LoVo (cell line): ENCODE results near the gene DNAL1.
A peak's percentile ranks its signal among the peaks of the same experiment; 100 is the strongest.

Source experiments
- DNase-seq: peaks from one replicate; pipeline ENCODE4 v3.0.0-alpha.2; 2016; ENCODE audit warnings: low spot score

The DNAL1 gene

DNA sequence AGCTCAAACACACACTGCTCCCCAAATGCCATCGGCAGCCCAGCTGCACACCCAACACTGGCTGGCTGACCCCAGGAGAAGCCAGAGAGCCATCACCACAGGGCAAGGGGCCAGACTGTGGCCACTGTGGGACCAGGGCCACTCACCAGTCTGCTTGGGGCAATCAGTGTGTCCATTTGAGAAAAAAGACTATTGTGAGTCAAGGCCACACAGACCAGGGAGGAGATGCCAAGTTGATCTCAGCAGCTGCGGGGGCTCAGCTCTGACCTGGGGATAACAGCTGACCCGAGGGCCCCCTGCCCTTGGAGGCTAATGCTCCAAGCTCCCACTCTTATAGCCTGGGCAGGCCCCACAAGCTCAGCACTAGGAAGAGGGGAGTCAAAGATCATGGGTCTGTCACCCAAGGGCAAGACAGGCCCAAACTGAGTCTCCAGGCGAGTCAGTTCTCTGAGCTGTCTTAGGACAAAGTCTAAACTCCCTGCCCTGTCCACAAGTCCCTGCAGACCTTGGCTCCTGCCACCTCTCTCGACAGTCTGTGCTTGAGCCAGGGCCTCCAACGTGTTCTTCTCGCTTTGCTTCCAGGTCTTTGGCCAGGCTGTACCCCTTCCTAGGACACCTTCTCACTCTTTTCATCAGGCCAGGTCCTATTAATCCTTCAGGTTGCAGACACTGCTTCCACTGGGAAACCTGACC, 99.5 kb downstream of the DNAL1 start:
- no peak for DNase-seq

DNA sequence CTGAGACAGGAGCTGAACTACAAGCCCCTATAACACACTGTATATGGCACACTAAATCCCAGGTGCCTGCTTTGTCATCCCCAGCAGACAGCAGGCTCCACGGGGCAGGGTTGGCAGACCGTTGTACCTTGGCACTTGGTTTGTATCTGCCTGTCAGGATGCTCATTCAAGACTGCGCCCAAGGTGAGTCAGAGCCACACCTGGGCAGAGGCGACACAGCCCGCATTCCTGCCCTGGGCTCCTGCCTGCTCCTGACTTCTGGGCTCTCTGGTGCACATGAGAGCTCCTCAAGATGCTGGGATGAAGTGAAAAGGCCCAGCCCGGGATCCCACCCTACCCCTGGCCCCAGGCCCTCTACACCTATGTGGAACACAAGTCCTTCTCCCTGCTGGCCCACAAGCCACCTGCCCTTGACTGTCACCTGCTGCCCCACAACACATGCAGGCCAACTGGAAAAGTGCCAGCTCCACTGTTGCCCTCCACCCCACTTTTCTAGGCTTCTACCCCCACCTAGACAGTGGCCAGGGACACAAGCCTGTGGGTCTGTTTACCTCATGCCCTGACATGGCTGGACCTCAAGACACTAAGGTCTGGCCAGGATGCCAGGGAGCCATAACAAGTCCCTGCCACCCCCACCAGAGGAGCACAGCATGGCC, 100.2 kb downstream of the DNAL1 start:
- peak; percentile 93 for DNase-seq

DNA sequence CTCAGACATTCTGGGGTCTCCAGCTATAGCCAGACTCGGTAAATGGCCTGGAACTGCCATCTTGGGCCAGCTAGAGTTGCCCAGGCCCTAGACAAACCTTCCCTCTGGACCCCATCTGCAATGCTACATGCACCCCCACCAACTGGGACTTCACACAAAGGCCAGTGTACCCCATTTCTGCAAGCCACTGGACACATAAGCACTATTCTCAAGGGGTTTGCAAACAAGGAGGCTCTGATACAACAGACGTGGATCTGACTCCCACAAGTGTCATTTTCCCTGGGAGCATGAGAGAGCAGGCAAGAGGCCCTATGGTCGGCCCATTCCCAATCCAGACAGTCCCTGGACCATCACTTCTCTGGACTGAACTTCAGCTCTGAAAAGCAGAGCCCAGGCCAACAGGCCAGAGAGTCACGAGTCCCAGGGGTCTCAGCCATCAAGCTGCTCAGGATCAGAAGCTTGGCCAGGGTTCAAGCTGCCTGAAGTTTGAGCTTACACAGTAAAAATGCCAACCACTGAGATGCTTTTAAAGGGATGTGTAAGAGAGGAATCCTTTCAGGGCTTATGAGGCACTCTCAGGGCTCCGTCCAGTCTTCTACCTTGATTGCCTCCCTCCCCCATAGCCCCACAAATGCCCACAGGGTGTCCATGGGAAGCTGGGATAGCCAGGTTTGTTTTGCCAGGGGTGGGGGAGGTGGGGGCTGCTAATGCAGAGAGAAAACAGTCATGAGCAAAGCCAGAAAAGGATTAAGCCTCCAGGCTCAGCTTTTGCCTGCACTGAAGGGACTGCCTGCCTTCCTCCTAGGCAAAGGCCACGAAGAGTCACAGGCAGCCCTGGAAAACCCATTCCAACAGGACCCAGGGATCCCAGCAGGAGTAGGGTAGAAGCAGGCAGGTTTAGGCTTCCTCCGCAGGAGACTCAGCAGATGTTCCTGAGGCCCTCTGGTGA, 101.1 kb downstream of the DNAL1 start:
- no peak for DNase-seq

DNA sequence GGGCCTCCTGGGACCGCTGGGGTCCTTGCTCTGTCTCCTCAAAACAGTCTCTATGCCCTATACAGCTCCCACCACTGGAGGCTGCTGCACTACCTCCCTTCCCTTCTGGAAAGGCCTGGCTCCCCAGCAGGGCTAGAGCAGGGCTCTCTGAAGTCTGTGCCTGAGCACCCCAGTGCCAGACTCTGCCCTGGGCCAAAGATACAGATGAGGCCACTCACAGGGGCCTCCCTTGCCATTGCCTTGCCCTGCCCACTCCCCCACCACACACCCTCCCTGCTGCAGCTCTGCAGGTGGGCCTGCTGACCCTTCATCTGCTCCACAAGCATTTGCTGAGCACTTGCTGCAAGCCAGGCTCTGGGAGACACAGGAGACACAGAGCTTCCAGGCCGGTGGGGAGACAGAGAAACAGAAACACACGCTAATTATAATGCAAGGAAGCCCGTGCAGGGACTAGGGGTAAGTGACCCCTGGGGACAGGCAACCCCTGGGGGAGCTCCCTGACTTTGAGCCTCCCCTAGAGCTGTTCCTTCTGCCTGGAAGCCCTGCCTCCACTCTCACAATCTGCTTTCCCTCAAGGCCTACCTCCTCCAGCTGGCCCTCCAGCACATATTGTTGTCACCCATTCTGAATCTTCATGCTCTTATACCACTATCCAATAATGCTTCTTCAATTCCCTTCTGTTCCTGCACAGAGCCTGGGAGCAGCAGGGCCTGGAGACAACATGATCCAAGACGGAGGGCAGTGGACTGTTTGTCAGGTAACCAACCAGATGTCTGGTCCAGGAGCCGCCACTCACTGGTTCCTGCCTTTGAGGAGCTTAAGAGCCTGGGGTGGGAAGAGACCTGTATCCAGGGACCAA, 102.0 kb downstream of the DNAL1 start:
- DNase-seq: no peak

DNA sequence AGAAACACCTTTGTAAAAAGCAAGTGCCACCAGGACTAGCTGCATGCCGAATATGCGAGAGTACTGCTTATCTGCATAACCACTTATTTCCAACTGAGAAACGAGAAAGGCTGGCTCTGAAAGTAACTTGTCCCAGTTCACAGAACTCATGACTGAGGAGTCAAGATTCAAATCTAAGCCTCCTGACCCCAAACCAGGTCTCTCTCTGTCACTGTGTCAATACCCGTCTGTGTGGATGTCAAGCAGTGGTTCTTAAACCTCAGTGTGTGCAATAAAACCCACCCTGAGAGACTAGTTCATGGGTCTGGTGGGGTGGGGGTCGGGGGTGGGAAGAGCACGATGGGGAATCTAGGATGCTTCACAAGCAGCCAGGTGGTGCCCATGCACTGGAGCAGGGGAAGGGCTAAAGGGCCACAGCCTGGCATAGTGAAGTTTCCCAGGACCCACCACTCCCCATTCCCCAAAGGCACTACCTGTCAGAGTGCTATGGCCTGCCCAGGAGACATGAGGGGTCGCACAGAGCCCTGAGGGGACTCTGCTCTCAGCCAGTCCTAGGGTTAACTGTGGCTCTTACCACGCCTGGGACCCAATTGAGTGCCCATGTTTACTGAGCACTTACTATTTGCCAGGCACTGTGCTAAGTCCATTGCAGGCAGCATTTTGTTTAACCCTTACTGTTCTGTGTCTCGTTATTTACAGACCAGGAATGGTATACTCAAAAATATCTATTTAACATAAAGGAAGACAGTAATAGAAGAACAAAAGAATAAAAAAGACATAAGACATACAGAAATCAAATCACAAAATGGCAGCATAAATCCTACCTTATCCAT, 102.8 kb downstream of the DNAL1 start:
- no peak for DNase-seq

DNA sequence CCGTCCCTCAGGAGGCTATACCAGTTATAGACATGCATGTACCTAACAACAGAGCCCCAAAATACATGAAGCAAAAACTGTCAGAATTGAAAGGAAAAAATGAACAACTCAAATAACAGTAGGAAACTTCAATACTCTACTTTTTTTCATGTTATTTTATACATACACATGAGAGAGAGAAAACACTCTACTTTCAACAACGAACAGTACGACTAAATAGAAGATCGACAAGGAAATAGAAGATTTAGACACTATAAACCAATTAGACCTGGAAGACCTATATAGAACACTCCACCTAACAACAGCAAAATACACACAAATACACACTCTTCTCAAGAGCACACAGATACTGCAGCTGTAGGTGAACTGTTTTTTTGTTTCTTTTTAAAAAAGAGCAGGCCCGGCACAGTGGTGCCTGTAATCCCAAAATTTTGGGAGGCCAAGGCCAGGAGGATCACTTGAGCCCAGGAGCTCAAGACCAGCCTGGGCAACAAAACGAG, 104.1 kb downstream of the DNAL1 start:
- no peak for DNase-seq

DNA sequence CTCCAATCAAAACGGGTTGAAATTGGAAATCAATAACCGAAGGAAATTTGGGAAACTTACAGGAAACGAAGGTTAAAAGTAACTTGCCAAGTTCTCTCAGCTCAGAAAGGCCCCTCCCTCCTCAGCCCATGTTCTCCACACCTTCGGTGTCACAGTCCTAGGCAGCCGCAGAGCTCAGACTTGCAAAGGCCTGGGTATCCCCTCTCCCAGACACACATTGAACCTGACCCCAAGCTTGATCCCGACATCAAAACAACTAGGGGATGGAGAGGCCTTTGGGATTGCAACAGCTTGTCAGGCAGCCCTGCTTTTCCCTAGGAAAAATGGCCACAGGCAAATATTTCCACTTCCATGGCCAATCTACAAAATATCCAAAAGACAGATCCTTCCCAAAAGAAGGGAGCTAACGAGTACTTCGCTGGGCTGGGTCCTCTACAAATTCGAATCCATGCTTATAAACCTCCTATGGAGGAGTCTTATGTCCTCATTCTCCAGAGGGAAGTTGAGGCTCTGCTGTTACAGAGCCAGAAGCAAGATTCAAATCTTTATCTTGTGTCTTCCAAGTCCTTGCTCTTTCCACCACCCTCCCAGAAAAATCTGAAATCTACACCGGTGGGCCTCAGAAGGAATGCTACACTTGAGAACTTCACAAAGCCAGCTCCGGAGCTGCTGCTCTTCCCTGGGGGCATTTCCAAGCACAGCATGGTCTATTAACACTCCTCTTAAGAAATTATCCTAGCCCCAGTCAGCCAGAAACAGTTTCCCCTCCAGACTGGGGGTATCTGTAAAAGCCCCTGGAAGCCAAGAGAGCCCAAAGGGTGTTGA, 105.1 kb downstream of the DNAL1 start:
- DNase-seq: no peak

DNA sequence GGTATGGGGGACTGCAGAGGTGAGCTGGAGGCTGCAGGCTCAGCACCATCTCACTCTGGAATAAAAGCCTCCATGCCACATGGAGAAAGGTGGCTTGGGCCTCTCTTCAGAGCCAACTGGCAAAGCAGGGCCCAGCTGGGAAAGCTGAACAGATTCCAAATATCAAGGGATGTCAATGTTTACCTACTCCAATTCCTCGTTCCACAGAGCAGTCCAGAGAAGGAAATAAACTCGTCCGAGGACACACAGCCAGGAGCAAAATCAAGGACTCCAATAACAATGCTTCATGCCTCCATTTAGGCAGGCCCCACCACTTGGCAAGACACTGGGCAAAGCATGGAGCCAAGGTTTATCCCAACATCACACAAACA, 105.7 kb downstream of the DNAL1 start:
- no peak for DNase-seq

DNA sequence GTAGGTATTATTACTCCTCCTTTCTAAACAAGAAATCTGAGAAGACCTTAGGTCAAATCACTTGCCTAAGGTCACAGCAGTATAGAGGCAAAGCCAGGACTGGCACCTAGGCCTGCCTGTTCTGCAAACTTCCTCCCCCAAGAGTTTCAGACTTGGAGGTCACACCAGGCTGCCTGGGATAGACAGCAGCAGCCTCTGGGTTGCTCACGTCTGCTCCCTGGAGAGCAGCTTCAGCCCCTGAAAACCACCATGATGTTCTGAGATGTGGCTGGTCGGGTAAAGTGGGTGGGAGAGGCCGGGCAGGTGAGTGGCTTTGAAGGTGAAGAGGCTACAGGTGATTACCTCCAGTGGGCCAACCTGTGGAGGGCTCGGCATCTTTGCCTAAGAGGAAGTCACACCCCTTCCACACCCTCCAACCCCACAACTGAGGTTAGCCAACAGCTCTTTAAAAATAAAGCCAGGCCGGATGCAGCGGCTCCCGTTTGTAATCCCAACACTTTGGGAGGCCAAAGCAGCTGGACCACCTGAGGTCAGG, 106.4 kb downstream of the DNAL1 start:
- no peak for DNase-seq

DNA sequence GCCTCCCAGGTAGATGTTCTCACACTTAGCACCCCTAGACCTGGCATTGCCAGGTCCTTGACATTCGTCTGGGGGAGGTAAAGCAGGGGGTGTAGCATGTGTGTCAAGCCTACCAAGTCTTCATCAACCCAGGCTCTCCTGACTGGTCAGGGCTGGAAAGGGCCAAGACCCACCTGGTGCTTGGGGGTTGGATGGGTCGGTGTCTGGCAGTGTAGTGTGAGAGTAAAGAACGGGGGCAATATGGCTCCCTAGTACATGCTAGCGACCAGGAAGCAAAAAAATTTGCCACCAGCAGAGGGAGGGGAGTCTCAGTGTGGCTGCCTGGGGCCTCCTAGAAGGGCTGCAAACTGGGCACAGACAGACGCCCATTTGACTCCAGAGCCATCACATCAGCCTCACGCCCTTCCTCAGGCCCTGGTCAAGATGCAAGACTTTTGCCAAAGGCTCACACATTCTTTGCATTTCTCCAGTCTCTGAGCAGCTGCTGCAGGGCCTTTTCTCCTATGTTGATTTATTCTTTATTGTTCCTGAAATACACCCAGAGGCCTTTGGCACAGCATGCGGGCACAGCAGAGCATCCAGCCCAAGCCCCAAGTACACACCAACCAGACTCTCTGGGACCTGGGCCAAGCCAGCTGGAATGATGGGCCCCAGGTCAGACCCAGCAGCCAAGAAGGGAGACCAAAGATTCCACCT, 107.7 kb downstream of the DNAL1 start:
- DNase-seq: no peak
